ENCODE measurements around the gene NME7. TPM values are rescaled to one million over a fixed set of nuclear protein-coding genes. Genes with fewer than 3 reads are reported as not detected.
"Not testable (repeated sequence)": the region's sequence is repeated elsewhere in the genome, so short reads cannot be mapped to it uniquely, and the experiment has no call there.

NME7 gene
- total RNA-seq, 1 donor from 2014 or later: 15.0 TPM

GRCh38 chr1:169342096-169342495 is 25.5 kb downstream of the NME7 start:
- DNase-seq (ENCODE audit: low read depth in 2 of 2): not testable (repeated sequence)

GRCh38 chr1:169340882-169341281 is 26.7 kb downstream of the NME7 start:
- no peak for DNase-seq (ENCODE audit: low read depth in 2 of 2)

GRCh38 chr1:169339773-169340172 is 27.8 kb downstream of the NME7 start:
- DNase-seq (ENCODE audit: low read depth in 2 of 2): no peak

GRCh38 chr1:169338617-169339016 is 29.0 kb downstream of the NME7 start:
- no peak for DNase-seq (ENCODE audit: low read depth in 2 of 2)

GRCh38 chr1:169336947-169337715 is 30.5 kb downstream of the NME7 start:
- not testable (repeated sequence) for DNase-seq (ENCODE audit: low read depth in 2 of 2)

GRCh38 chr1:169334727-169335126 is 32.9 kb downstream of the NME7 start:
- not testable (repeated sequence) for DNase-seq (ENCODE audit: low read depth in 2 of 2)

GRCh38 chr1:169330927-169331326 is 36.7 kb downstream of the NME7 start:
- no peak for DNase-seq (ENCODE audit: low read depth in 2 of 2)

GRCh38 chr1:169329383-169329782 is 38.2 kb downstream of the NME7 start:
- DNase-seq (ENCODE audit: low read depth in 2 of 2): no peak

- no peak for DNase-seq (ENCODE audit: low read depth in 2 of 2)
These were observed 39.7 kb downstream of the NME7 start for GRCh38 chr1:169327875-169328274.

- peak; percentile 46 to 68 for DNase-seq (ENCODE audit: low read depth in 2 of 2)
These were observed 40.7 kb downstream of the NME7 start for GRCh38 chr1:169326956-169327268.

- peak in 1 of 2 donors; percentile 8 for DNase-seq (ENCODE audit: low read depth in 2 of 2)
These were observed 41.2 kb downstream of the NME7 start for GRCh38 chr1:169326261-169326955.

- DNase-seq (ENCODE audit: low read depth in 2 of 2): no peak
These were observed 42.5 kb downstream of the NME7 start for GRCh38 chr1:169325117-169325516.

- no peak for DNase-seq (ENCODE audit: low read depth in 2 of 2)
These were observed 45.5 kb downstream of the NME7 start for GRCh38 chr1:169322138-169322537.

GRCh38 chr1:169321539-169321938 is 46.1 kb downstream of the NME7 start:
- DNase-seq (ENCODE audit: low read depth in 2 of 2): no peak

GRCh38 chr1:169318536-169319244 is 48.9 kb downstream of the NME7 start:
- DNase-seq (ENCODE audit: low read depth in 2 of 2): no peak

- DNase-seq (ENCODE audit: low read depth in 2 of 2): no peak
These were observed 51.0 kb downstream of the NME7 start for GRCh38 chr1:169316556-169316955.

- DNase-seq (ENCODE audit: low read depth in 2 of 2): peak in 1 of 2 donors; percentile 42
These were observed 55.3 kb downstream of the NME7 start for GRCh38 chr1:169312084-169312954.

GRCh38 chr1:169309178-169310166 is 58.1 kb downstream of the NME7 start:
- peak in 1 of 2 donors; percentile 12 for DNase-seq (ENCODE audit: low read depth in 2 of 2)

GRCh38 chr1:169308313-169309039 is 59.1 kb downstream of the NME7 start:
- DNase-seq (ENCODE audit: low read depth in 2 of 2): no peak

GRCh38 chr1:169307176-169307575 is 60.4 kb downstream of the NME7 start:
- no peak for DNase-seq (ENCODE audit: low read depth in 2 of 2)
